Activated naive CD4-positive, alpha-beta T cell treated with anti-CD3 and anti-CD28 coated beads for 36 hours (primary cell): ENCODE results near the gene PALB2. TPM values are rescaled to one million over a fixed set of nuclear protein-coding genes. Genes with fewer than 3 reads are reported as not detected.

ENCODE experiments used
- CTCF ChIA-PET: fragments of 350-600 bp; sonication (Branson Sonifier 250); formaldehyde crosslinking; loops from one replicate; lab custom pipeline; 2021; ENCODE audit warnings: antibody characterized with exemption; lab: Charles Lee
- DNase-seq: peaks from one replicate; pipeline ENCODE4 v3.0.0-alpha.2; 2020
- H3K27ac Mint-ChIP-seq: one replicate; pipeline ENCODE4 v1.8.0; 2021; ENCODE audit warnings: mild to moderate bottlenecking, mixed read lengths
- H3K27me3 Mint-ChIP-seq: one replicate; pipeline ENCODE4 v1.8.0; 2021; ENCODE audit warnings: low read depth, mixed read lengths
- H3K36me3 Mint-ChIP-seq: one replicate; pipeline ENCODE4 v1.8.0; 2021; ENCODE audit warnings: low read depth, mixed read lengths
- H3K4me1 Mint-ChIP-seq: one replicate; pipeline ENCODE4 v1.8.0; 2021; ENCODE audit warnings: low read depth, mixed read lengths
- H3K4me3 Mint-ChIP-seq: one replicate; pipeline ENCODE4 v1.8.0; 2021; ENCODE audit warnings: mild to moderate bottlenecking, moderate library complexity, mixed read lengths
- H3K9me3 Mint-ChIP-seq: one replicate; pipeline ENCODE4 v1.8.0; 2021; ENCODE audit warnings: mixed read lengths
- intact Hi-C: fragments of 100-400 bp; cut with micrococcal nuclease; formaldehyde crosslinking; loops from one replicate; pipeline ENCODE4 v1.15.1; 2023
- total RNA-seq, 2 experiments: library from RNA; stranded (reverse); gene quantifications; one replicate each; pipeline ENCODE4 v1.2.3, GENCODE V29; 2021

The PALB2 gene
- total RNA-seq, 2 experiments from 2014 or later, result 17.8 to 18.1 TPM

- CTCF ChIA-PET, result no interaction called here
- intact Hi-C loops, result no loop called here
- H3K36me3 Mint-ChIP-seq, result peaks cover 14% of the 10 kb centered on the region
These were observed 67.3 kb downstream of the PALB2 start for GRCh38 chr16:23573817-23574216.

GRCh38 chr16:23572394-23572793, 68.7 kb downstream of the PALB2 start:
- CTCF ChIA-PET, result no interaction called here
- H3K36me3 Mint-ChIP-seq, result peaks cover 14% of the 10 kb centered on the region
- H3K27ac Mint-ChIP-seq, result no peak overlapping the region
- H3K4me3 Mint-ChIP-seq, result no peak overlapping the region
- no peaks in the 10 kb centered on the region for H3K27me3 Mint-ChIP-seq
- intact Hi-C loops, result no loop called here
- no peak for DNase-seq
- no peaks in the 10 kb centered on the region for H3K4me1 Mint-ChIP-seq
- H3K9me3 Mint-ChIP-seq, result no peaks in the 10 kb centered on the region

More at GRCh38 chr16:23573817-23574216, 67.3 kb downstream of the PALB2 start:
- DNase-seq, result no peak
- Mint-ChIP-seq H3K4me3 (no peak overlapping the region), H3K27me3 (no peaks in the 10 kb centered on the region), H3K4me1 (no peaks in the 10 kb centered on the region), H3K27ac (no peak overlapping the region), H3K9me3 (no peaks in the 10 kb centered on the region)

- Mint-ChIP-seq H3K4me3 (no peak overlapping the region), H3K27me3 (no peaks in the 10 kb centered on the region), H3K27ac (no peak overlapping the region), H3K4me1 (no peaks in the 10 kb centered on the region), H3K36me3 (peaks cover 15% of the 10 kb centered on the region), H3K9me3 (no peaks in the 10 kb centered on the region)
- DNase-seq, result no peak
- intact Hi-C loops, result no loop called here
- CTCF ChIA-PET, result no interaction called here
These were observed 69.2 kb downstream of the PALB2 start for GRCh38 chr16:23571895-23572294.

- intact Hi-C loops, result no loop called here
- no peaks in the 10 kb centered on the region for H3K27me3 Mint-ChIP-seq
- peaks cover 19% of the 10 kb centered on the region for H3K36me3 Mint-ChIP-seq
- no peaks in the 10 kb centered on the region for H3K9me3 Mint-ChIP-seq
- H3K4me1 Mint-ChIP-seq, result no peaks in the 10 kb centered on the region
- no peak overlapping the region for H3K4me3 Mint-ChIP-seq
- H3K27ac Mint-ChIP-seq, result no peak overlapping the region
- DNase-seq, result no peak
- CTCF ChIA-PET, result interaction anchor here (1.1 kb wide), 1 partner anchor 13 kb away, joined by 3 read pairs; no protein-coding TSS in a partner anchor
These were observed 70.0 kb downstream of the PALB2 start for GRCh38 chr16:23570992-23571632.

GRCh38 chr16:23567602-23568001, 73.5 kb downstream of the PALB2 start:
- no peak for DNase-seq
- CTCF ChIA-PET, result no interaction called here
- no peak overlapping the region for H3K27ac Mint-ChIP-seq
- H3K36me3 Mint-ChIP-seq, result peaks cover 28% of the 10 kb centered on the region
- H3K9me3 Mint-ChIP-seq, result no peaks in the 10 kb centered on the region
- H3K4me3 Mint-ChIP-seq, result no peak overlapping the region
- H3K4me1 Mint-ChIP-seq, result no peaks in the 10 kb centered on the region
- intact Hi-C loops, result no loop called here
- H3K27me3 Mint-ChIP-seq, result no peaks in the 10 kb centered on the region

GRCh38 chr16:23566724-23567123, 74.4 kb downstream of the PALB2 start:
- CTCF ChIA-PET, result no interaction called here
- Mint-ChIP-seq H3K36me3 (peaks cover 32% of the 10 kb centered on the region), H3K27ac (no peak overlapping the region), H3K4me1 (no peaks in the 10 kb centered on the region), H3K4me3 (no peak overlapping the region), H3K27me3 (no peaks in the 10 kb centered on the region), H3K9me3 (no peaks in the 10 kb centered on the region)
- intact Hi-C loops, result no loop called here
- DNase-seq, result no peak

GRCh38 chr16:23564575-23565363, 76.3 kb downstream of the PALB2 start:
- Mint-ChIP-seq H3K9me3 (no peaks in the 10 kb centered on the region), H3K27me3 (no peaks in the 10 kb centered on the region), H3K4me3 (no peak overlapping the region), H3K27ac (no peak overlapping the region), H3K36me3 (peaks cover 23% of the 10 kb centered on the region), H3K4me1 (peaks cover 9% of the 10 kb centered on the region)
- no peak for DNase-seq
- CTCF ChIA-PET, result no interaction called here
- intact Hi-C loops, result no loop called here

- Mint-ChIP-seq H3K9me3 (no peaks in the 10 kb centered on the region), H3K27me3 (no peaks in the 10 kb centered on the region), H3K36me3 (peaks cover 21% of the 10 kb centered on the region), H3K4me3 (no peak overlapping the region), H3K4me1 (peaks cover 25% of the 10 kb centered on the region), H3K27ac (no peak overlapping the region)
- intact Hi-C loops, result no loop called here
- DNase-seq, result no peak
- CTCF ChIA-PET, result no interaction called here
These were observed 77.9 kb downstream of the PALB2 start for GRCh38 chr16:23563186-23563585.

- H3K36me3 Mint-ChIP-seq, result peaks cover 21% of the 10 kb centered on the region
These were observed 78.6 kb downstream of the PALB2 start for GRCh38 chr16:23562505-23562904.

GRCh38 chr16:23561586-23561985, 79.5 kb downstream of the PALB2 start:
- Mint-ChIP-seq H3K36me3 (peaks cover 18% of the 10 kb centered on the region), H3K27me3 (no peaks in the 10 kb centered on the region), H3K9me3 (no peaks in the 10 kb centered on the region), H3K4me1 (peaks cover 31% of the 10 kb centered on the region), H3K27ac (peak overlapping the region; percentile 22), H3K4me3 (no peak overlapping the region)
- DNase-seq, result no peak
- CTCF ChIA-PET, result interaction anchor here (0.6 to 1.2 kb wide), 3 partner anchors 35 to 126 kb away, joined by 3 to 5 read pairs (median 3); no protein-coding TSS in a partner anchor
- intact Hi-C loops, result no loop called here

More at GRCh38 chr16:23562505-23562904, 78.6 kb downstream of the PALB2 start:
- DNase-seq, result no peak
- CTCF ChIA-PET, result interaction anchor here (1.1 kb wide), 1 partner anchor 34 kb away, joined by 3 read pairs; no protein-coding TSS in a partner anchor
- intact Hi-C loops, result no loop called here
- H3K4me3 Mint-ChIP-seq, result no peak overlapping the region
- no peaks in the 10 kb centered on the region for H3K9me3 Mint-ChIP-seq
- H3K27ac Mint-ChIP-seq, result no peak overlapping the region
- no peaks in the 10 kb centered on the region for H3K27me3 Mint-ChIP-seq
- H3K4me1 Mint-ChIP-seq, result peaks cover 26% of the 10 kb centered on the region

- intact Hi-C loops, result loop anchor here (1.0 to 10.0 kb wide), 9 partner anchors 38 to 1107 kb away; partner anchors contain the start of genes COG7, DCTN5, GGA2 and NDUFAB1
- peaks cover 47% of the 10 kb centered on the region for H3K4me1 Mint-ChIP-seq
- H3K27me3 Mint-ChIP-seq, result no peaks in the 10 kb centered on the region
- peak; percentile 18 for DNase-seq
- peak overlapping the region; percentile 89 for H3K4me3 Mint-ChIP-seq
- no peaks in the 10 kb centered on the region for H3K9me3 Mint-ChIP-seq
- H3K27ac Mint-ChIP-seq, result peak overlapping the region; percentile 85
- H3K36me3 Mint-ChIP-seq, result peaks cover 11% of the 10 kb centered on the region
- CTCF ChIA-PET, result interaction anchor here (0.6 to 1.8 kb wide), 4 partner anchors 34 to 67 kb away, joined by 3 to 8 read pairs (median 4); partner anchors contain the start of gene NDUFAB1
These were observed 83.1 kb downstream of the PALB2 start for GRCh38 chr16:23557779-23558702.
